Prostate gland (tissue), 2 donors: ENCODE results near the gene RRAS2. TPM values are rescaled to one million over a fixed set of nuclear protein-coding genes. Genes with fewer than 3 reads are reported as not detected.

Source experiments
- DNase-seq: peaks from one replicate; pipeline ENCODE4 v3.0.0-alpha.2; 2019; ENCODE audit warnings: low spot score
- H3K27ac ChIP-seq, 2 donors: fragments of 200-600 bp; sonication (generic); 2 replicates each; pipeline ENCODE4 v1.5.1; 2017 to 2019
- H3K27me3 ChIP-seq: fragments of 200-600 bp; sonication (generic); replicated peaks from 2 replicates; pipeline ENCODE4 v1.5.1; 2019; ENCODE audit not compliant: insufficient read depth
- H3K36me3 ChIP-seq, 2 donors: fragments of 200-600 bp; sonication (generic); 1 replicate in 1 of 2; 2 replicates in 1 of 2; pipeline versions ENCODE4 v1.5.1 to v1.8.1; 2017 to 2019
- H3K4me1 ChIP-seq: fragments of 200-600 bp; sonication (generic); replicated peaks from 2 replicates; pipeline ENCODE4 v1.5.1; 2019
- H3K4me3 ChIP-seq, 2 donors: fragments of 200-600 bp; sonication (generic); 2 replicates each; pipeline ENCODE4 v1.5.1; 2017 to 2019
- H3K9me3 ChIP-seq: fragments of 200-600 bp; sonication (generic); 2 replicates; pipeline ENCODE4 v1.5.1; 2017
- CTCF ChIP-seq, 4 experiments: fragments of 200-600 bp in 2 of 4; fragments of 450-650 bp in 2 of 4; sonication (generic) in 2 of 4; IDR thresholded peaks; 1 replicate in 3 of 4; 2 replicates in 1 of 4; pipeline ENCODE4 v1.5.1; 2016 to 2019; ENCODE audit warnings: antibody characterized with exemption in 4 of 4, mild to moderate bottlenecking in 2 of 4, moderate library complexity in 2 of 4
- POLR2A ChIP-seq: fragments of 450-650 bp; IDR thresholded peaks from one replicate; pipeline ENCODE4 v1.6.1; 2016; ENCODE audit warnings: antibody characterized with exemption, mild to moderate bottlenecking
- POLR2AphosphoS5 ChIP-seq: sonication (generic); formaldehyde crosslinking; IDR thresholded peaks from one replicate; pipeline ENCODE4 v1.6.1; 2017; ENCODE audit warnings: antibody characterized with exemption
- WGBS: methylation state at CpG from one replicate; pipeline ENCODE4 v1.1.5; 2018; 5-methylcytosine and 5-hydroxymethylcytosine counted together
- intact Hi-C: fragments of 100-400 bp; cut with DNase I; formaldehyde crosslinking; loops from one replicate; pipeline ENCODE4 v1.14.2; 2022
- total RNA-seq, 2 donors: library from RNA; depleted of rRNA; stranded (reverse); fragments of >200 nt; gene quantifications; one replicate each; pipeline ENCODE4 v1.1.0, GENCODE V29; 2016

The RRAS2 gene
- total RNA-seq, 2 donors from 2014 or later, result 40.5 to 59.6 TPM

- no peak for DNase-seq
Observed at GRCh38 chr11:14235701-14236100, 123.3 kb downstream of the RRAS2 start.

GRCh38 chr11:14234446-14234845 is 124.5 kb downstream of the RRAS2 start:
- H3K27me3 ChIP-seq, result no peaks in the 10 kb centered on the region
- H3K4me3 ChIP-seq, result no peak overlapping the region
- TF ChIP-seq CTCF (IDR thresholded peaks at IDR 0.05) (no peak), POLR2AphosphoS5 (no peak), POLR2A (no peak)
- DNase-seq, result no peak
- intact Hi-C loops, result no loop called here
- H3K36me3 ChIP-seq, result no peaks in the 10 kb centered on the region
- H3K27ac ChIP-seq, result no peak overlapping the region
- 79% methylated on average over 6 of the region's 6 CpGs for WGBS
- H3K4me1 ChIP-seq, result no peaks in the 10 kb centered on the region
- no peaks in the 10 kb centered on the region for H3K9me3 ChIP-seq

More at GRCh38 chr11:14235701-14236100, 123.3 kb downstream of the RRAS2 start:
- Histone ChIP-seq H3K27ac (no peak overlapping the region), H3K9me3 (no peaks in the 10 kb centered on the region), H3K4me3 (no peak overlapping the region), H3K36me3 (no peaks in the 10 kb centered on the region), H3K4me1 (no peaks in the 10 kb centered on the region), H3K27me3 (no peaks in the 10 kb centered on the region)
- intact Hi-C loops, result no loop called here
- no peak for TF ChIP-seq POLR2AphosphoS5
- TF ChIP-seq POLR2A, result no peak
- 78% methylated on average over 1 of the region's 1 CpG for WGBS

- no peaks in the 10 kb centered on the region for H3K27me3 ChIP-seq
- no peak for TF ChIP-seq POLR2AphosphoS5
- TF ChIP-seq CTCF (IDR thresholded peaks at IDR 0.05), result no peak
- TF ChIP-seq POLR2A, result no peak
- intact Hi-C loops, result no loop called here
- no peak for DNase-seq
- H3K4me3 ChIP-seq, result no peak overlapping the region
- H3K27ac ChIP-seq, result no peak overlapping the region
- no peaks in the 10 kb centered on the region for H3K9me3 ChIP-seq
- 72% methylated on average over 6 of the region's 6 CpGs for WGBS
- H3K36me3 ChIP-seq, result no peaks in the 10 kb centered on the region
- H3K4me1 ChIP-seq, result no peaks in the 10 kb centered on the region
Observed at GRCh38 chr11:14232652-14233051, 126.3 kb downstream of the RRAS2 start.

GRCh38 chr11:14230407-14230806 is 128.6 kb downstream of the RRAS2 start:
- no peaks in the 10 kb centered on the region for H3K4me1 ChIP-seq
- no peaks in the 10 kb centered on the region for H3K9me3 ChIP-seq
- intact Hi-C loops, result no loop called here
- 88% methylated on average over 6 of the region's 6 CpGs for WGBS
- no peak overlapping the region for H3K4me3 ChIP-seq
- H3K27me3 ChIP-seq, result no peaks in the 10 kb centered on the region
- TF ChIP-seq POLR2A (no peak), CTCF (IDR thresholded peaks at IDR 0.05) (no peak), POLR2AphosphoS5 (no peak)
- H3K27ac ChIP-seq, result no peak overlapping the region
- DNase-seq, result no peak
- no peaks in the 10 kb centered on the region for H3K36me3 ChIP-seq

- intact Hi-C loops, result no loop called here
- 79% methylated on average over 11 of the region's 11 CpGs for WGBS
- H3K4me1 ChIP-seq, result no peaks in the 10 kb centered on the region
- no peaks in the 10 kb centered on the region for H3K27me3 ChIP-seq
- H3K4me3 ChIP-seq, result no peak overlapping the region
- H3K36me3 ChIP-seq, result no peaks in the 10 kb centered on the region
- DNase-seq, result no peak
- TF ChIP-seq POLR2AphosphoS5 (no peak), CTCF (IDR thresholded peaks at IDR 0.05) (no peak), POLR2A (no peak)
- no peaks in the 10 kb centered on the region for H3K9me3 ChIP-seq
- no peak overlapping the region for H3K27ac ChIP-seq
Observed at GRCh38 chr11:14229472-14229871, 129.5 kb downstream of the RRAS2 start.
